T-helper 2 cell (primary cell): ENCODE measurements around the gene ACSM3.
A peak's percentile ranks its signal among the peaks of the same experiment; 100 is the strongest.
"Not testable (repeated sequence)": the region's sequence is repeated elsewhere in the genome, so short reads cannot be mapped to it uniquely, and the experiment has no call there.

Experiments used
- DNase-seq, 5 experiments: peaks; one replicate each; pipeline versions ENCODE4 v3.0.0 to v3.0.0-alpha.2; 2012 to 2022
- total RNA-seq, 2 donors: gene quantifications; one replicate each; lab custom pipeline; 2026; lab: John Stamatoyannopoulos, UW

Gene ACSM3
- total RNA-seq = 1.9 to 6.2 reads per million in 2 donors

DNA sequence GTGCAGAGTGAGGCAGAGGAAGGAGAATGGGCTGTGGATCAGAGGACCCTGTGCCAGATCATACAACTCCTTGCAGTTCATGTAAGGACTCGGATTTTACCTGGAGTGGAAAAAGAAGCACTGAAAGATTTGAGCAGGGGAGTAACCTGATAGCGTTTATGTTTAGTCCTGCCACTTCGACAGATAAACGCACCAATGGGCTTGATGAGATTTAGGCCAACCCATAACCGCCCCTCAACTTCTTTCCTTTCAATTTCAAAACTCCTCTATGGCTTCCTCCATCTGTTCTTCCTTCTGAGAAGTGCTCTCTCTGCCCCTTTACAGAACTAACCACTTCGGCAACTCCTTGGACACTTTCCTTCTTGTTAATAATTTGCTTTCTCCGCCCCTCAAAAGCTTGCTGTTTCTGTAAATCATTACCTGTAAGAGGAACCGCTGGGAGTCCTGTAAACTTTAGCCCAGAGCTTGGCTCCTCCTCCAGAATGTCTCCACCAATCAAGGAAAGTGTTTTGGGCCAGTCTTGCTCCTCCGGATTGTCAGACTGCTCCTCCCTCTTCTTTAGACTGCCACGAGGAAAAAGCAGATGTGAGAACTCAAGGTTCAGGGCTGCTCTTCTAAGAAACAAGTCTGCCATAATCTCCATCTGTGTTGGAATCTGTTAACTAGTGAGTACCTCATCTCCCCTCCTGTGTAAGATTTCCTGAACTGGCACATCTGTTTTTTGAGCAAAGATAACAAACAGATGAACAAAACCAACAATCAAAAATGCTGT lies at the start of gene ACSM3:
Gene ACSM3, plus strand, starts transcription at position 554 of the 772 bp plus-strand sequence. CDS start 6,021 bp downstream, outside the sequence.
- DNase-seq = peak in 4 of 5 experiments; percentile 43 to 88 (median 58)

DNA sequence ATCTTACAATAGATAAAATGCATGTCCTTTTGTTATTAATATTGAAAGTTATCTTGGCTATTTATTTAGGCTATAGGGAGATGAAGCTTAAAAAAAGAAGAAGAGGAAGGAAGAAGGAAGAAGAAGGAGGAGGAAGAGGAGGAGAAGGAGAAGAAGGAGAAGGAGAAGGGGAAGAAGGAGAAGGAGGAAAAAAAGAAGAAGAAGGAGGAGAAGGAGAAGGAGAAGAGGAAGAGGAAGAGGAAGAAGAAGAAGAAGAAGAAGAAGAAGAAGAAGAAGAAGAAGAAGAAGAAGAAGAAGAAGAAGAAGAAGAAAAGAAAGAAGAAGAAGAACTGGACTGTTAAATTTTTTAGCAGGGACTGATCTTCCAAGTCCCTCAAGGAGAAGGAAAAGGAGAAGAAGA lies 46.1 kb upstream of the ACSM3 start:
- DNase-seq = not testable (repeated sequence)

GRCh38 chr16:20720251-20720650 lies 43.6 kb upstream of the ACSM3 start:
- DNase-seq = no peak

DNA sequence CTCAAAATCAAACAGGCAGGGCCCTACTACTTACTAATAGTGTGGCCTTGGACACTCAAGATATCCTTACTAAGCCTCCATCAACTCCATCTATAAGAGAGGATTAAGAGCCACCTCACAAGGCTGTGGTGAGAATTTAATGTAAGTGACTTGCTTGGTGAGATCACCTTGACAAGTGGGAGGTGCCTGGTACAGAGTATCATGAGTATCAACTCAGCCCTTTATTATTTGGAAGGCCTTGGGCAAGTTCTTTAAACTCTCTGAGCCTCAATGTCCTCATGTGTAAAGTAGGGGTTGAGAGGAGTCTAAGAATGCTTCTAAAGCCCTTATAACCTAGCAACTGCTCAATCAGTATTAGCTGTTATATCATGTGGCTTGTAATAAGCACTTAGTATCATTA lies 37.2 kb upstream of the ACSM3 start:
- no peak for DNase-seq

GRCh38 chr16:20727181-20727580 lies 36.6 kb upstream of the ACSM3 start:
- no peak for DNase-seq

DNA sequence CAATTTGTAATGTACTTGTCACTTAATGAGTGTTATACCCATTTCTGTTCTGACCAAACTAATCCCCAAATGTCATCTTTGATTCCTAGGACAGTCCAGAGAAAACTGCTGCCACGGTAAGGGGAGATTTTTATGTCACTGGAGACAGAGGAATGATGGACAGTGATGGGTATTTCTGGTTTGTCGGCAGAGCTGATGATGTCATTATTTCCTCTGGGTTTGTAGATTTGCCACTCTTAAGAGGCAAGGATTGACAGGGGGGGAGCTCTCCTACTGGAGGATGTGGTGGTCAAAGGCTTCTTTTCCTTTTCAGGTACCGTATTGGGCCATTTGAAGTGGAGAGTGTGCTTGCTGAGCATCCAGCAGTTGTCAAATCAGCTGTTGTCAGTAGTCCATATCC lies 34.7 kb upstream of the ACSM3 start:
- no peak for DNase-seq

DNA sequence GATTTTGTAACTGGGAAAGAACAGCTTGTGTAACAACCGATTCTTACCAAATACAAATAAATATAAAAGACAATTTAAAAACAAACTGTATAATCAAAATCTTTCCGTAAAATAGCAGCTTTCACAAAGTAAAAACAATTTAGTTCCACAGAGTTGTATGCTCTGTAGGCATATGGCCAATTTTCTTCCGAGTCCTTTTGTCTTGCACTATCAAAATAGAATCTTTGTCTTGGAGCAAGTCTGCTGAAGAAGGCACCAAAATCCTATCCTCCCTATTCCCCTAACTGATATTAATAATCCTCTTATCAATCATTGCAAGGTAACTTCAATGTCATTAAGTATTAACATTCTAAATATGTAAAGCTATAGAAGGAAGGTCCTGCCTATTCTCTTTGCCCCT lies 29.8 kb upstream of the ACSM3 start:
- no peak for DNase-seq

DNA sequence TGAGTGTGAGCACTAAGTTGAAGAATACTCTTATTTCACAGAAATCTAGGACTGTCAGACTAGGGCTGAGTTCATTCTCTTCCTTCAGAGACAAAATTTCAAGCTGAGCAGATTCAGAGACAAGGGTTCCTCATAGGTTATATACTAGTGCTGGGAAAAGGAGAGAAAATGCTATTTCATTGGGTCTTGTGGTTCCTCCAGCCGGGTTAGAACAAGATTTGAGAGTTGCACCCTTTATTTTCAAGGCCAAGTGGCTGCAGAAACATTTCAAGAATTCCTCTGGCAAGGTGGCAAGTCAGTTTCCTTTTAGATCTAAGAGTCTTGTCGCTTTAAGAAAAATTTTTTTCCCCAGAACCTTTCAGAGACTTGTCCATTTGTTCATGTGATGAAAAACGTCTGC lies 29.0 kb upstream of the ACSM3 start:
- DNase-seq = no peak

DNA sequence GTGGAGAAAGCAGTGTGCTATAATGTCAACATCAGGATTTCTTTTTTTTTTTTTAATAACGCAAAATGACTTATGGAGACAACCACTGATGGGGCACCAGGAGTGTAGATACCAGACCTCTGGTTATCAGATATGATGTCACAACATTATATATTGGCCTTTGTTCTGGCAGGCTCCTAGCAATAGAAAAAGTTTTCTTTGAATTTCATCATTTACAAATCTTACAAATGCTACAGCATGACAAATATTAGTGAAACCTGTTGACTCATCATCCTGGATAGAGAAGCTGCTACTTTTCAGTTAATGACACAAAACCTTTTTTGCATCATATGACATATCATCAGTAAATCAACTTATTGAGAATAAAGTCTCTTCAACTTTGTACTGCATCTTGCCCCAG lies 28.3 kb upstream of the ACSM3 start:
- no peak for DNase-seq

- DNase-seq = peak in 2 of 5 experiments; percentile 6 to 49
Observed at GRCh38 chr16:20740007-20740883, 23.6 kb upstream of the ACSM3 start.

- peak; percentile 84 to 92 (median 86) for DNase-seq
Observed at GRCh38 chr16:20740901-20741521, 22.8 kb upstream of the ACSM3 start.

DNA sequence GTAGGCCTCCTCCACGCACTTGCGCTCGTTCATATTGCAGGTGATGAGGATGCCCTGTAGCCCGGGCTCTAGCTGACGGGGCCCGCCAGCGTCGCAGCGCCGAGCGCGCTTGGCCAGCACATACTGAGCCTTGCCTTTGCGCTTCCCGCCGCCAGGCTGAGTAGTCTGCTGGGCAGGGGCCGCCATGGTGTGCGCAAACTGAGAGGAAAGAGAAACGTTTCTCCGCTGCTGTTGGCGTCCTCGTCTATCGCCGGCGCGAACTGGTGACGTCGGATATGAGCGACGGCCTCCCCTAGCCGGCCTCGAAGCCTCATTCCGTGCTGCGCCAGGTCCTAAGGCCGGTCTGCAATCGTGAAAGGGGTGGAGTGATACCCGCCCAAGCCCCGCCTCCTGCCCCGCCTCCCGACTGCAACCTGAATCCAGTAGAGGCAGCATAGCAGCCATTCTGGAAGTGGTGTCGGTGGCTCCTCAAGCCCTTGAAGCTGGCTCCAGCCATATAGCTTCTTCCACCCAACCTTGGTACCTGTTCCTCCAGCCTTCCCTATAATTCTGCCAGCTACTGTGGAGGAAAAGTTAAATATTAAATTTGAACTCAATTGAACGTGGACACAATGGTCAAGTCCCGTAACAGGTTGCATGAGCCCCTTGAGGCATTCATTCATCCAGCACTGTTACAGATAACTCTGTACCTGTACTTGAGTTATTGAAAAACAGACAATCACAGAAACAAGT lies 22.1 kb upstream of the ACSM3 start, which contains the start of gene THUMPD1:
Gene THUMPD1, minus strand, starts transcription at position 265 of the 732 bp plus-strand sequence. Its CDS starts 79 bp downstream, at position 186.
- DNase-seq = peak; percentile 91 to 98 (median 98)

DNA sequence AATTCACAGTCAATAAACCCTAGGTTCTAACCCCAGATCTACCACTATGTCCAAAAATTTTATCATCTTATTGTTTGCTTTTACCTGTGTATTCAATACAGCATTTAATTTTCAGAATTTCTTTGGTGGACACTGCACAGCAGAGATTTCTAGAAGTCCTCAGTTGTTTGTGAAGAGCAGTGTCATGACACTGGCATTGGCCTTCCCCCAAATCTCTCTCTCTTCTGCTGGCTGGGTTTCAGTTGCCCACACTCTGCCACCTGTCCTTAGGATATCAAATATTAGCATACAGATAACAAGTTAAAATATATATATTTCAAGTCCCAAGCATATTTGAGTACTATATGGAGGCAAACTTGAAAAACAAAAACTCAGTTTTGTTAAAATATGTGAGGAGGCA lies 20.2 kb upstream of the ACSM3 start:
- no peak for DNase-seq

GRCh38 chr16:20744922-20745440 lies 18.8 kb upstream of the ACSM3 start:
- DNase-seq = no peak

DNA sequence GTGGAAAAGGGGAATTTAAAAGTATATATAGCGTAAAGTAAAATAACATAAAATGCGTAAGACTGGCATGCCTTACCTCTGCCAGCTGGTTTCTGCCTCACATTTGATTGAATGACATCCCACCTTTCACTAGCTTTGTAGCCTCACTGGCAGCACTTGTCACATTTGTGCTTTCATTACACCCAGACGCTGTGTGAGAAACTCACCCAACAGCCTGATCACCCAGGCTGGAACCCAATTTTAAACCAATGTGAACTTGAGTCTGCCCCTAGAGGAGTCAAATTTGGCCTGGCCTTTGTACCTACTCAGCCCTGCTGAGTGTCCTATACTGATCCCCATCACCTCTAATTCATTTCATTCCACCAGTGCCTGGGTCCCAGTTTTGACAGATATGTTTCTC lies 17.4 kb upstream of the ACSM3 start:
- DNase-seq = no peak

DNA sequence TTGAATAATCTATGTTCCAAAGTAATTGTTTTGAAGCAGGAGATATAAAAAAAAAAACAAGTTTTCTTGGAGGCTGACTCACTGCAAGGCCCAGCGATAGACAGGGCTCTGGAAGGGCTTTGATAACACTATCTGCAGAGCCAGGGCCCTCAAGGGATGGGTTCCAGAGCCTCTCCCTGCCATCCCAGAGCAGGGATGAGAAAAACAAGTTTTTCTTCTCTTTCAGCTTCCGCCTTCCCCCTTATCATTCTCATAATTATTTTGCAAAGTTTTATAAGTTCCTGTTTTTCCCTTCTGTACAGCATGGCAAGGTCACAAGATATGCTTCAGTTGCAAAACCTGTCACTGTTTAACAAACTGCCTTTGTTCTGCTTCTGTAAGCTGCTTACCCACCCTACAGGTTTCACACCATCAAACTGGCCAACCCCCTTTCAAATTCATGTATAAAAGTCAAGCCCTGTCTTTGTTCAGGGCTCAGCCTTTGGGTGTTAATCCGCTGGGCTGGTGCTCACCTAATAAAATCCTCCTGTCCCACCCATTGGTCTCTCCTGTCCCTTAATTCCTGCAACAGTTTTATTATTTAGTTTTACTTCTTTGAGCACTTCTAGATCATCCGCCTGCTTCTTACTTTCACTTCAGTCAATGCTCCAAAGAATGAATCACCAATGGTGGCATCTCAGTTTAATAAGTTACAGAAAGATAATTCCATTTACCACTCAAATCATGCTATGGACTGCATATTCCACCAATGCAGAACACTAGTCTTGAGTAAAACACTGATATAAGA lies 16.6 kb upstream of the ACSM3 start:
- DNase-seq = no peak

DNA sequence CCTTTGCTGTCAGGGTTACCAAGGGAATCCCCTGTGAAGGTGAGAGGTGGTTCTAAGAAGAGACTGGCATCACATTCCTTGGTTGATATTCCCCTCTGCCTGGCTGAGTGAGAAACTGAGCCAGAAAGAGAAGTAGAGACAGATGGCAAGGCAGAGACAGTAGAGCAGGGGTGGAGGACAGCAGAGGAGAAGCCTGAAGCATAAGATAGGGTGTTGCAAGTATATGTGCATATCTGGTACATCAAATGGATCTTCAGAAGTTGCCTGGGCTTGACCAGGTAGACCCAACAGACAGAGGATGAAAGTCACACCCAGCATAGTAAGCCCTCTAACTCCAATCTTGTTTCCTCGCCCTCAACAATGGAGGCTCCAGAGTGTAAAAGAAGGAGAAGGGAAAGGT lies 14.3 kb upstream of the ACSM3 start:
- DNase-seq = no peak

DNA sequence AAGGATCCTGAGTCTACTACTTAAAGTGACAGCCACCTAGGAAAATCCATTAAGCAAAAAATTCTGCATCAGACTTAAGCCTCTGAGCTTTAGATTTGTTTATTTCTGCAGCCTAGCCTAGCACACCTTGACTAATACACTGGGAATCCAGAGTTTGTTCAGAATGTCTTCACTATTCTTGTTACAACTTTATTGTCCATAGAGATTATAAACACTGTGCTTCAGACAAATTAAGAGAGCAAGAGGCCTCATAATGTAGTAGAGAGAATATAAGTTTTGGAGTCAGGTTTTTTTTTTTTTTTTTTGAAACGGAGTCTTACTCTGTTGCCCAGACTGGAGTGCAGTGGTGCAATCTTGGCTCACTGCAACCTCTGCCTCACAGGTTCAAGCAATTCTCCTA lies 13.3 kb upstream of the ACSM3 start:
- no peak for DNase-seq

DNA sequence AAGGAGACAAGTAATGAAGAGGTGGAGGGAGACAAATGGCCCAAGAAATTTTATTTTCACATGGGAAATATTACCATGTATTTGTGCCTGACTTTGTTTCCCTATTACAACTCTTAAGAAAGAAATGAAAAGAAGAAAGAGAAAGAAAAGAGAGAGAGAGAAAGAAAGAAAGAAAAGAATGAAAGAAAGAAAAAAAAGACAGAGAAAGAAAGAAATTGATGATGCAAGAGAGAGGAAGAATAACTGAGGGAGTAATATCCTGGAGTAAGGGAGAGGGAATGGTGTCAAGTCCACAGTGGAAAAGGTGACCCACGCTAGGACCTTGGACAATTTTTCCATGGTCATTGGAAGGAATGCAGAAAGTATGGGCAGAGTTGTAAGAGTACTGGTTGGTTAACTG lies 10.1 kb upstream of the ACSM3 start:
- DNase-seq = no peak

DNA sequence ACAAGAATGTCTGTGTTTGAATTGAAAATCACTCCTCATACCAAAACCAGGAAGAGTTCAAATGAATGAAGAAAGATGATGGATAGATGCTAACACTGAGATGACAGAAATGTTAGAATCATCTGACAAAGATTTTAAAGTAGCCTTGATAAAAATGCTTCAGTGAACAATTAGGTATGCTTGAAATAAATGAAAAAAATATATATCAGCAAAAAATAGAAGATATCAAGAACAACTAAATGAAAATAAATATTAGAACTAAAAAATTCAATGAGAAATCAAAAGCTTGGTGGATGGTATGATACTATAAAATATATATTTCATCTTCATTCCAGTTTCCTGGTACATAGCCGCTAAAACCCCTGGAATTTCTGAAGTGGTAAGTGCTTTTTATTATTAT lies 8.6 kb upstream of the ACSM3 start:
- no peak for DNase-seq

GRCh38 chr16:20755799-20756198 lies 8.0 kb upstream of the ACSM3 start:
- DNase-seq = not testable (repeated sequence)
